HUES6 (cell line): ENCODE data around the gene ERC2.

Source experiments
- H3K27ac ChIP-seq: 2 replicates; pipeline ENCODE4 v1.7.0; 2013; ENCODE audit warnings: low read depth, mild to moderate bottlenecking, low read length, inconsistent platforms
- H3K27me3 ChIP-seq: 2 replicates; pipeline ENCODE4 v1.6.1; 2013; ENCODE audit warnings: low read length; ENCODE audit not compliant: control insufficient read depth, insufficient read depth
- H3K36me3 ChIP-seq: 2 replicates; pipeline ENCODE4 v1.6.1; 2013; ENCODE audit warnings: low read length; ENCODE audit not compliant: control insufficient read depth, insufficient read depth
- H3K4me1 ChIP-seq: 2 replicates; pipeline ENCODE4 v1.6.1; 2013; ENCODE audit warnings: low read length; ENCODE audit not compliant: control insufficient read depth, insufficient read depth
- H3K4me3 ChIP-seq: 2 replicates; pipeline ENCODE4 v1.5.1; 2013; ENCODE audit warnings: low read depth, low read length
- H3K9ac ChIP-seq: one replicate; pipeline ENCODE4 v1.6.1; 2013; ENCODE audit warnings: mild to moderate bottlenecking, low read length
- H3K9me3 ChIP-seq: 2 replicates; pipeline ENCODE4 v1.6.1; 2013; ENCODE audit warnings: low read depth, low read length; ENCODE audit not compliant: control insufficient read depth, insufficient read depth

ERC2 gene

DNA sequence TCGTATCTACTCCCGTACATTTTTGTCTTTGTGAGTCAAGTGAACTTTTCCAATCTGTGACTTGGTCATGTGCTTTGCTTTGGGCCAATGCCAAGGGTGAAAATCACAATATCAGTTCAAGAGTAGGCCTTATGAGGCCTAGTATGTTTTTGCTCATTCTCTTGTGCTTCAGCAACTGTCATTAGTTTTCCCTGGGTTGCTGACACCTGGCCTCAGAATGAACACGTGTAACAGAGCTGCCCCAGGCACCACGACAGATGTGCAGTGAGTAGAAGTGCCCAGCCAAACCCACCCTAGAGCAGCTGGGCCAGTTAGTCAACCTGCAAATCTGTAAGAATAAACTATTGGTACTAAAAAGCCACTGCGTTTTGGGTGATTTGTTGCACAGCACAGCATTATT lies 520.9 kb downstream of the ERC2 start:
- Histone ChIP-seq H3K4me1 (no peaks in the 10 kb centered on the region), H3K27ac (no peak overlapping the region), H3K4me3 (no peak overlapping the region), H3K9ac (no peak overlapping the region), H3K9me3 (no peaks in the 10 kb centered on the region), H3K27me3 (no peaks in the 10 kb centered on the region), H3K36me3 (no peaks in the 10 kb centered on the region)

DNA sequence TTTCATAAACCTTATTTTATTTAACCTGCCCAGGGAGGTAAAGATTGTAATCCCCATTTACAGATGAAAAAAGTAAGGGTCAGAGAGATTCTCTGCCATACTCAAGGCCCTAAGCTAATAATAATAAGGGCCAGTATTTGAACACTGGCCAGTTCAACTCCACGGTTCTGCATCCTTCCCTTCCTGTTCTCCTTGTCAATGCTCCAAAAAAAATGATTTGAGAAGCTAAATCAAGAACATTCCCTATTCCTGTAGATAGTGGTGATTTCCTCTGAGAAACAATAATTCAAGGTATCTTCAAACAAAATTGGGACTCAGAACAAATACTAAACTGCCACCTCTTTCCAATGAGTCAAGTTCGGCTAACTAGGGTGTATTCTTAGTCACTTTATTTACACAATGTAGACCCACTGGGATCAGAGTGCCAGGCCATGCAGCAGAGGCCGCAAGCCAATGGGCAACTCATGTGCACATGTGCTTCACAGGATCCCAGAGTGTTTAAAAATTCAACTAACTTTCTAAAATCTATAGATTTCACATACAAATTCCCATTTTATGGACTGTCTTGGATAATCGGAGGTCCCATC lies 521.6 kb downstream of the ERC2 start:
- Histone ChIP-seq H3K4me1 (no peaks in the 10 kb centered on the region), H3K4me3 (no peak overlapping the region), H3K27me3 (no peaks in the 10 kb centered on the region), H3K9me3 (no peaks in the 10 kb centered on the region), H3K9ac (no peak overlapping the region), H3K27ac (no peak overlapping the region), H3K36me3 (no peaks in the 10 kb centered on the region)

DNA sequence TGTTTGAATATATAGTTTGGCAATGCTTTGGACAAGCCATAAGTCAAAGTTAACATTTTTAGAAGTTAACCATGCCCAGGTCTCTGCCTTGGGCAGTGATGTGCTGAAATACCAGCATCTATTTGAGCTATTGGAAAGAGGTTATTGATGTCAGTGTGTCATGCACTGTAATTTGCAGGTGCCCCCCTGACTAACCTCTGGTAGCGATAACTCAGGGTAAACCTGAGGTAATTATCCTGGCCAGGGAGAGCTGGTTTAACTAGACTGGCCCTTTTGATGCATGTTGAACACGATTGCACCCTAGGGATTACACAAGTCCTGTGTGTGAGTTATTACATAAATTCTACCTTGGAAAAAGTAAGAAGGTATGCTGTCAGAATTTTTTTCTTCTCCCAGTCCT lies 525.4 kb downstream of the ERC2 start:
- Histone ChIP-seq H3K27me3 (no peaks in the 10 kb centered on the region; the same call in 1 of the 2 replicates), H3K9me3 (no peaks in the 10 kb centered on the region), H3K27ac (no peak overlapping the region), H3K36me3 (no peaks in the 10 kb centered on the region), H3K4me3 (no peak overlapping the region), H3K4me1 (no peaks in the 10 kb centered on the region), H3K9ac (no peak overlapping the region)

DNA sequence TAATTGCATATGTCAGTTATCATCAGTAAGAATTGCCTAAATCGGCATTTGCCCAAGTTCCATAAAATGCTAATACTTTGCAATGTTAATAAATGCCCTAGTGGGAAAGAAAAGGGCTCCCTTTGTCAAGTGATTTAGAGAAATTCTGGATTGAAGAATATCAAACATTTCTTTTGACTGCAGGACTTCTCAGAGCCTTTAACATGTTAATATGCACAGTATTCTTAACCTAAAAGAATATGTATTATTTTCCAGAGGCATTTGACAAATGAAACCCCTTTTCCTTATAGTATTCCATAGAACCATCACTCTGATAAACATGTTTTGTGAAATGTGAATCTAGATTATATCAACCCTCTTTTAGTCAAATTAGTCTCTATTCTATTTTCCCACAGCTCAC lies 529.0 kb downstream of the ERC2 start:
- Histone ChIP-seq H3K36me3 (no peaks in the 10 kb centered on the region), H3K27me3 (no peaks in the 10 kb centered on the region; the same call in 1 of the 2 replicates), H3K27ac (no peak overlapping the region), H3K4me1 (0 out of 2 replicates have a peak, but pooled peaks cover 4% of the 10 kb centered on the region), H3K4me3 (no peak overlapping the region), H3K9me3 (no peaks in the 10 kb centered on the region), H3K9ac (no peak overlapping the region)

DNA sequence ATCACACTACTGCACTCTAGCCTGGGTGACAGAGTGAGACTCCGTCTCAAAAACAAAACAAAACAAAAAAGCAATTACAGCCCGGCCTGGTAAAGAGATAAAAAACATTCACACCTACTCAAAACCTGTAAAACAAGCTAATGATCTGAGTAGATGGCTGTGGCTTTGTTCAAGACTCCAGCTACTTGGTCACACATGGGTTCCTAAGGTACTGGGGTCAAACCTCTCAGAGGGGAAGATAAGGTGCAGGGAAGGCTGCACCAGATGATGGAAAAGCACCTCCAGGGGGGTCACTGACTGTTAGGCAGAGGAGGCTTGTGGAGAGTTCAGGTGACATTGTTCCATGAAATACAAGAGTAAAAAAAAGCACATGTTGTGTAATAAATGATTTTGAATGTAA lies 531.0 kb downstream of the ERC2 start:
- H3K27me3 ChIP-seq, result no peaks in the 10 kb centered on the region; the same call in 1 of the 2 replicates
- H3K27ac ChIP-seq, result no peak overlapping the region
- H3K4me3 ChIP-seq, result no peak overlapping the region
- H3K9me3 ChIP-seq, result no peaks in the 10 kb centered on the region
- H3K36me3 ChIP-seq, result no peaks in the 10 kb centered on the region
- H3K9ac ChIP-seq, result no peak overlapping the region
- 0 out of 2 replicates have a peak, but pooled peaks cover 4% of the 10 kb centered on the region for H3K4me1 ChIP-seq

DNA sequence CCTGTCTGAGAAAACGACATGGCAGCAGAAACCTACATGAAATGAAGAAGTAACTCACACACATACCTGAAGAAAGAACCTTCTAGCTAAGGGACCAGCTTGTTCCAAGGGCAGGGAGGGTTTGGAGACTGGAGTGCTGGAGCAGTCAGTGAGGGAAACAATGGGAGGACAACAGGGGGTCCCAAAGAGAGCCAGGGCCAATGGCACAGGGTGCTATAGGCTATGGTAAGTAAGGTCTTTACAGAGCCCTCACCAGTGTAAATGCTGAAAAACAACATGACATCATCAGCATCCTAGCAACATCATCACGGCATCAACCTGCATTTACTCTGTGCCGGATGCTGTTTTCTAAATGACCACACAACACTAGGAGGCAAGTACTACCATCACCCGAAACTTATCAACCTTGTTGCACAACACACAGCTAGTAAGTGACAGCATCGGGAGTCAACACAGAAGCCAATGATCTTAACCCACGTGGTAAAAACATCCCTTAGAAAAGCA lies 531.7 kb downstream of the ERC2 start:
- Histone ChIP-seq H3K4me1 (0 out of 2 replicates have a peak, but pooled peaks cover 4% of the 10 kb centered on the region), H3K27me3 (no peaks in the 10 kb centered on the region; the same call in 1 of the 2 replicates), H3K4me3 (no peak overlapping the region), H3K9ac (no peak overlapping the region), H3K27ac (no peak overlapping the region), H3K9me3 (no peaks in the 10 kb centered on the region), H3K36me3 (no peaks in the 10 kb centered on the region)

DNA sequence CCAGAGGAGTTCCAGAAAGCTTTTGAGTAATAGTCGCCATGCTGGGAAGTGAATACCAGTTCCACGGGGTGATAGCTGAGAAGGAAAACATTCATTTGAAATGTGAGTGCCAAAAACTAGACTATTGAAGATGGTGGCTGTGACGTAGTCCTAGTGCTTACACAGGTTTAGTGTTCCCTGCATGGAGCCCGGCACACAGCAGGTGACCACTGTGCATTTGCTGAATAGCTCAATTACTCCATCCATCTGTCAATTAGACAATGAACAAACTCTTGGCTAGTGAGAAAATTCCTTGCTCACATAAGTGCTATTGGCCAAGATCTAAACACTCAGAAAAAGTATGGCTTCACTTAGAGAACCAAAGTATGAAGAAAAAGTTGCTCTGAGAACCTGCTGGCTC lies 533.0 kb downstream of the ERC2 start:
- no peak overlapping the region for H3K27ac ChIP-seq
- H3K9ac ChIP-seq, result no peak overlapping the region
- no peaks in the 10 kb centered on the region for H3K36me3 ChIP-seq
- 0 out of 2 replicates have a peak, but pooled peaks cover 4% of the 10 kb centered on the region for H3K4me1 ChIP-seq
- H3K9me3 ChIP-seq, result no peaks in the 10 kb centered on the region
- no peaks in the 10 kb centered on the region; the same call in 1 of the 2 replicates for H3K27me3 ChIP-seq
- no peak overlapping the region for H3K4me3 ChIP-seq

DNA sequence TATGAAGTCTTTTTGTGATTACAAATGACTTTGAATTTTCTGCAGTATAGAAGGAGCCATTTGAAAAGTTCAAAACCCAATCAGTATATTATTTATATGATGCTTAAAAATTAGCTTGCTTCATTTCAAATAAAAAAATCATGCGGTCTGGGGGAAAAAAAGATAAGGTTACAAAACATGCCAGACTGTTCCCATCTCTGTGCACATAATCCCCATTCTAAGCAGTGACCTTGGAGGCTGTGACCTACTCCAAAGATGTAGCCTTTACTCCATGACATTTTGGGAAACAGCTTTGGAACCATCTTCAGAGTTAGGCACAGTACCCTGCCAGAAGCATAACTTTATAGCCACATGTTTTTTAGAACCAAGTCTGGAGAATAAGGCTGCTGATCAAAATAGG lies 533.5 kb downstream of the ERC2 start:
- H3K9me3 ChIP-seq, result no peaks in the 10 kb centered on the region
- no peak overlapping the region for H3K4me3 ChIP-seq
- no peaks in the 10 kb centered on the region for H3K36me3 ChIP-seq
- H3K27me3 ChIP-seq, result no peaks in the 10 kb centered on the region; the same call in 1 of the 2 replicates
- no peak overlapping the region for H3K9ac ChIP-seq
- H3K27ac ChIP-seq, result no peak overlapping the region
- H3K4me1 ChIP-seq, result 0 out of 2 replicates have a peak, but pooled peaks cover 4% of the 10 kb centered on the region

DNA sequence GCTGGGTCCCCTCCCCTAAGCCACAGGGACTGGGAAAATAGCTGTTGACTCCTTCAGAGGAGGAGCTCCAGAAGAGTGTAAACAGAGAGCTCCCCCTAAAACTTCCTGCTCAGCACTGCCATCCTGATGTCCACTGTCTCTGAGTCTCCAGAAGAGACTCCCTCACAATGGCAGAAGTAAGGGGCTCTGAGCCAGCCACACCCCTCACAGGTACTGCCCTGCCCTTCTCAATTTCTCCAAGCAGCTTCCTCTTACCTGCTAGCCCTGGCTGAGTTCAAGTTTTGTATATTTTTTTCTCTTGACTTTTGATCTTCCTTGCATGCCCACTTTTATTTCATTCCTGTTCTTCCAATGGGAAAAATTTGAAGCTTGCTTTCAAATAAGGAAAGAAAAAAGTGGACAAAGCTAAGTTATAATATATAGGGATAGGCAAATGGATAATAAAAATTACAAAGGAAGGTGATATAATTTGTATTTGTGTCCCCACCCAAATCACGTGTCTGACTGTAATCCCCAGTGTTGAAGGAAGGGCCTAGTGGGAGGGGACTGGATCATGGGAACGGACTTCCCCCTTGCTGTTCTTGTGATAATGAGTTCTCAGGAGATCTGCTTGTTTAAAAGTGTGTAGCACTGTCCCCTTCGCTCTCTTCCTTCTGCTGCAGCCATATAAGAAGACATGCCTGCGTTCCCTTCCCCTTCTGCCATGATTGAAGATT lies 539.0 kb downstream of the ERC2 start:
- Histone ChIP-seq H3K9me3 (no peaks in the 10 kb centered on the region), H3K9ac (no peak overlapping the region), H3K4me3 (no peak overlapping the region), H3K36me3 (no peaks in the 10 kb centered on the region), H3K4me1 (no peaks in the 10 kb centered on the region), H3K27me3 (no peaks in the 10 kb centered on the region), H3K27ac (no peak overlapping the region)

DNA sequence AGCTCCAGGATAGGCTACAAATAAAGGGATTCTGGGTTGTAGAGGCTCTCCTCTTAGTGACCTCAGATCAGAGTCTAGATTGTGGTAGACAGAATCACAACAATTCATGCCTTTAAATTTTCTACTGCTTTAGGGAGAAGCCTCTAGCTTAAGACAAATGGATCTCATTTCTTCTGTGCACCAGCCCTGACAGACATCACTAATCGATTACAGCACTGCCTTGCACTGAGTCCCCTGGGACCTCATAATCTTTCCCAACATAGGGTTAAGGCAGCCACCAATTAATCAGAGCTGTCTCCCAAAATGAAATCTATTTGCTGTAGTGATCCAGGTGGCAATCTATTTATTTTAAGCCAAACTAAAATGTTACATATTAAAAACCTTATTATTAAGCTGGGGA lies 544.6 kb downstream of the ERC2 start:
- Histone ChIP-seq H3K9ac (no peak overlapping the region), H3K4me3 (no peak overlapping the region), H3K36me3 (no peaks in the 10 kb centered on the region), H3K27me3 (no peaks in the 10 kb centered on the region), H3K27ac (no peak overlapping the region), H3K4me1 (no peaks in the 10 kb centered on the region), H3K9me3 (no peaks in the 10 kb centered on the region)

DNA sequence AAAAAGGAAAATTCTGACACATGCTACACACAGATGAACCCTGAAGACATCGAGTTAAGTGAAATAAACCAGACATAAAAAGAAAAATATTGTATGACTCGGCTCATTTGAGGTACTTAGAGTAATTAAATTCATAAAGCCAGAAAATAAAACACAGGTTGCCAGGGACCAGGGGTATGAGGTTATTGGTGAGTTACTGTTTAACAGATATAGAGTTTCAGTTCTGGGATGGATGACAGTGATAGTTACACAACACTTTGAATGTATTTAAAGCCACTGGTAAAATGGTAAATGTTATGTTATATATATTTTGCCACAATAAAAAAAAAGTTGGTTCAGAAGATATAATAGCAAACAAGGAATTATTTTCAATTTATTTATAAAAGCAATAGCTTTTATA lies 545.1 kb downstream of the ERC2 start:
- H3K4me3 ChIP-seq, result no peak overlapping the region
- H3K36me3 ChIP-seq, result no peaks in the 10 kb centered on the region
- H3K9ac ChIP-seq, result no peak overlapping the region
- H3K27me3 ChIP-seq, result no peaks in the 10 kb centered on the region
- no peaks in the 10 kb centered on the region for H3K9me3 ChIP-seq
- no peak overlapping the region for H3K27ac ChIP-seq
- no peaks in the 10 kb centered on the region for H3K4me1 ChIP-seq
